HCT116 (cell line): ENCODE measurements around the gene MIB2. TPM values are rescaled to one million over a fixed set of nuclear protein-coding genes. Genes with fewer than 3 reads are reported as not detected.

Experiments used
- ATAC-seq: fragments of 200-7000 bp; cut with Tn5 transposase; 2 replicates; pipeline ENCODE4 v1.9.1; 2020; ENCODE audit warnings: mild to moderate bottlenecking, moderate library complexity
- BruUV-seq: library from RNA; stranded (reverse); fragments of 400-500 nt; replicated peaks from 2 replicates; lab custom pipeline; 2021; lab: Mats Ljungman, UMichigan
- CTCF ChIA-PET: fragments of 300-600 bp; sonication (Branson Sonifier 250); formaldehyde crosslinking; loops from one replicate; lab custom pipeline; 2021; ENCODE audit warnings: antibody characterized with exemption; lab: Charles Lee
- POLR2A ChIA-PET: fragments of 300-600, 350-600 bp; sonication (Branson Sonifier 250); formaldehyde crosslinking; loops from one replicate; lab custom pipeline; 2021; ENCODE audit warnings: antibody characterized with exemption; lab: Charles Lee
- RAD21 ChIA-PET, 2 experiments: fragments of 300-600 bp; sonication (Branson Sonifier 250); formaldehyde crosslinking; loops; one replicate each; lab custom pipeline; 2023; ENCODE audit warnings: low total read pairs in 2 of 2; ENCODE audit not compliant: uncharacterized antibody in 2 of 2, unreplicated experiment in 2 of 2, low non-redundant PET in 1 of 2; lab: Charles Lee
- DNase-seq: peaks from one replicate; pipeline ENCODE4 v3.0.0-alpha.2; 2010; ENCODE audit warnings: low read depth, low spot score
- H2AFZ ChIP-seq: fragments of 200-600 bp; shearing (Covaris generic), sonication (generic); 2 replicates; pipeline ENCODE4 v1.6.1; 2017; ENCODE audit warnings: low read depth, mixed run types, mixed read lengths, antibody characterized with exemption, low read length; ENCODE audit not compliant: poor library complexity, severe bottlenecking
- H3K27ac ChIP-seq: 2 replicates; pipeline ENCODE4 v1.5.1; 2012; ENCODE audit warnings: low read depth, low read length
- H3K27me3 ChIP-seq: fragments of 200-600 bp; sonication (generic); 2 replicates; pipeline ENCODE4 v1.6.1; 2016; ENCODE audit warnings: mixed run types, low read length, mixed read lengths; ENCODE audit not compliant: insufficient read depth
- H3K36me3 ChIP-seq, 2 experiments: fragments of 200-500 bp in 1 of 2; fragments of 200-600 bp in 1 of 2; sonication (Bioruptor generic) in 1 of 2; sonication (generic) in 1 of 2; 2 replicates each; pipeline versions ENCODE4 v1.5.1 to v1.6.1; 2014 to 2016; ENCODE audit warnings: low read length in 2 of 2, inconsistent platforms in 1 of 2, mixed read lengths in 1 of 2, mixed run types in 1 of 2; ENCODE audit not compliant: insufficient read depth in 2 of 2, control insufficient read depth in 1 of 2
- H3K4me1 ChIP-seq, 2 experiments: fragments of 200-600 bp in 1 of 2; sonication (generic) in 1 of 2; 2 replicates each; pipeline versions ENCODE4 v1.5.1 to v1.6.1; 2012 to 2017; ENCODE audit warnings: low read length in 2 of 2, inconsistent platforms in 1 of 2, mild to moderate bottlenecking in 1 of 2, mixed read lengths in 1 of 2, mixed run types in 1 of 2, moderate library complexity in 1 of 2; ENCODE audit not compliant: insufficient read depth in 2 of 2, control insufficient read depth in 1 of 2
- H3K4me2 ChIP-seq: fragments of 200-600 bp; sonication (generic); 2 replicates; pipeline ENCODE4 v1.6.1; 2017; ENCODE audit warnings: mixed run types, low read length, mixed read lengths
- H3K4me3 ChIP-seq, 2 experiments: fragments of 200-600 bp in 1 of 2; sonication (generic) in 1 of 2; replicated peaks in 1 of 2; 2 replicates each; pipeline ENCODE4 v1.5.1; 2011 to 2016; ENCODE audit warnings: low read length in 2 of 2, control low read depth in 1 of 2, low read depth in 1 of 2, mild to moderate bottlenecking in 1 of 2, mixed read lengths in 1 of 2, mixed run types in 1 of 2
- H3K79me2 ChIP-seq: fragments of 200-600 bp; sonication (generic); 2 replicates; pipeline ENCODE4 v1.6.1; 2017; ENCODE audit warnings: mild to moderate bottlenecking, mixed run types, low read length, moderate library complexity, mixed read lengths; ENCODE audit not compliant: insufficient read depth
- H3K9ac ChIP-seq: fragments of 200-600 bp; sonication (generic); 2 replicates; pipeline ENCODE4 v1.6.1; 2016; ENCODE audit warnings: low read length, mixed read lengths
- H3K9me2 ChIP-seq: fragments of 200-600 bp; sonication (generic), shearing (Covaris generic); 2 replicates; pipeline ENCODE4 v1.6.1; 2017; ENCODE audit warnings: mixed run types, mild to moderate bottlenecking, moderate library complexity; ENCODE audit not compliant: insufficient read depth
- H3K9me3 ChIP-seq, 2 experiments: fragments of 200-500 bp in 1 of 2; fragments of 200-600 bp in 1 of 2; sonication (Bioruptor generic) in 1 of 2; sonication (generic) in 1 of 2; 2 replicates each; pipeline ENCODE4 v1.6.1; 2014 to 2017; ENCODE audit warnings: low read length in 2 of 2, mixed read lengths in 2 of 2, inconsistent platforms in 1 of 2, low read depth in 1 of 2, mild to moderate bottlenecking in 1 of 2, mixed run types in 1 of 2, moderate library complexity in 1 of 2; ENCODE audit not compliant: control insufficient read depth in 1 of 2, insufficient read depth in 1 of 2
- H4K20me1 ChIP-seq: fragments of 200-600 bp; sonication (generic), shearing (Covaris generic); 2 replicates; pipeline ENCODE4 v1.6.1; 2017; ENCODE audit warnings: mixed run types, mild to moderate bottlenecking, moderate library complexity; ENCODE audit not compliant: insufficient read depth
- ATF3 ChIP-seq: IDR thresholded peaks from 2 replicates; pipeline ENCODE4 v1.6.1; 2012
- EZH2 ChIP-seq: fragments of 200-600 bp; sonication (generic); IDR thresholded peaks from 2 replicates; pipeline ENCODE4 v1.6.1; 2017; ENCODE audit warnings: antibody characterized with exemption, mixed run types
- EZH2phosphoT487 ChIP-seq: fragments of 200-600 bp; IDR thresholded peaks from 2 replicates; pipeline ENCODE4 v1.6.1; 2018; ENCODE audit warnings: antibody characterized with exemption, borderline replicate concordance
- RAD21 ChIP-seq: IDR thresholded peaks from 2 replicates; pipeline ENCODE4 v1.6.1; 2012; ENCODE audit warnings: low read depth, mild to moderate bottlenecking
- REST ChIP-seq: IDR thresholded peaks from 2 replicates; pipeline ENCODE4 v1.6.1; 2012; ENCODE audit warnings: low read depth
- SIN3A ChIP-seq: IDR thresholded peaks from 2 replicates; pipeline ENCODE4 v1.6.1; 2012; ENCODE audit warnings: low read depth
- SP1 ChIP-seq: IDR thresholded peaks from 2 replicates; pipeline ENCODE4 v1.6.1; 2012; ENCODE audit warnings: low read depth
- SRF ChIP-seq: IDR thresholded peaks from 2 replicates; pipeline ENCODE4 v1.6.1; 2012; ENCODE audit warnings: low read depth
- TCF7L2 ChIP-seq: IDR thresholded peaks from 2 replicates; pipeline ENCODE4 v1.7.0; 2011; ENCODE audit warnings: borderline replicate concordance, inconsistent platforms; ENCODE audit not compliant: insufficient read depth, insufficient read length; ENCODE audit errors: extremely low read depth
- YY1 ChIP-seq: IDR thresholded peaks from 2 replicates; pipeline ENCODE4 v1.6.1; 2011; ENCODE audit warnings: low read length, low read depth, moderate library complexity, mild to moderate bottlenecking; ENCODE audit not compliant: insufficient replicate concordance; ENCODE audit errors: extremely low read depth
- ZNF274 ChIP-seq: fragments of 200-500 bp; sonication (Bioruptor generic); IDR thresholded peaks from 2 replicates; pipeline ENCODE4 v1.6.1; 2014; ENCODE audit warnings: mild to moderate bottlenecking, low read depth, low read length, inconsistent platforms
- intact Hi-C: fragments of 100-400 bp; cut with micrococcal nuclease; formaldehyde crosslinking; loops from 2 replicates; pipeline ENCODE4 v1.10.0; 2022
- total RNA-seq: library from RNA; stranded (reverse); gene quantifications from one replicate; pipeline ENCODE4 v1.2.1, GENCODE V29; 2021; ENCODE audit not compliant: unreplicated experiment
- TF ChIP-seq, protein P1 (sequence below): IDR thresholded peaks from 2 replicates; pipeline ENCODE4 v1.6.1; 2011; ENCODE audit warnings: mild to moderate bottlenecking, low read length, moderate library complexity; ENCODE audit not compliant: insufficient replicate concordance; ENCODE audit errors: extremely low read depth

Gene MIB2
- total RNA-seq, 1 experiment from 2014 or later = 194 TPM

DNA sequence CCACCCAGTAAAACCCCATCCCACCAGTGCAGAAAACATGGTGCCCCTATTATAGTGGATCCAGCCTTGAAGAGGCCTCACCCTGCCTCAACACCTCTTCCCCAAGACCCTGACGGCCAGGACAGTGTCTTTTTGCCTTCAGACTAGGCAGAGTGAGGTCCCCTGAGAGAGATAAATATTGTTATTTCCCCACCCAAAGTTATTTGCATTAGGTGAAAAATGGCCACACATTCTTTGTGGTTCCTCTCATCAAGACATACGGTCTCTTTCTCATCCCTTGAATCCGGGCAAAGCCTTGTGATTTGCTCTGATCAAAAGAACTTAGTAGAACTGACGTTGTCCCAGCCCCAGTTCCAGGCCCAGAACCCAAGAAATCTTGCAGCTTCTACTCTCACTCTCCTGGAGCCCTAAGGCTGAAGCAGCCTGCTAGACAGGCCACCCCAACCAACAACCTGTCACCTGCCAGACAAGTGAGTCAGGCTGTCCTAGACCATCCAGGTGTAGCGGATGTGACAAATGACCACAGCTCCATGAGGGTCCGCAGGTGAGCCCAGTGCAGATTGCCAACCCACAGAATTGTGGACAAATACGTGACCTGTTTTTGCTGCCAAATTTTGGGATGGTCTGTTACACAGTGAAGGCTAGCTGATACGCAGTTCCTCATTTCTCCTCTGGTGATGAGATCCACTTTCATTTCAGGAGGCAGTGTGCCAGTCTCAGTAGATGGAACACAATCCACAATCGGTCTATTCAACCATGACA lies 32.5 kb upstream of the MIB2 start:
- Histone ChIP-seq H3K9me2 (no peaks in the 10 kb centered on the region), H4K20me1 (no peaks in the 10 kb centered on the region), H3K27me3 (no peaks in the 10 kb centered on the region), H3K9me3 (no peaks in the 10 kb centered on the region)
- no peak; the same call in 1 of the 2 replicates for ATAC-seq
- BruUV-seq = no TSS peak
- TF ChIP-seq TCF7L2 = no peak
- no peak for TF ChIP-seq SRF
- TF ChIP-seq SIN3A = no peak
- TF ChIP-seq, all 23 proteins: peak for 0
- Histone ChIP-seq H3K36me3 (no peaks in the 10 kb centered on the region), H3K79me2 (no peaks in the 10 kb centered on the region), H3K4me1 (no peaks in the 10 kb centered on the region), H3K4me3 (no peak overlapping the region), H2AFZ (no peak overlapping the region), H3K27ac (no peak overlapping the region), H3K4me2 (no peak overlapping the region), H3K9ac (no peak overlapping the region)
- no peak for DNase-seq
- CTCF ChIA-PET = no interaction called here
- RAD21 ChIA-PET = no interaction called here
- POLR2A ChIA-PET = no interaction called here
- intact Hi-C loops = no loop called here

DNA sequence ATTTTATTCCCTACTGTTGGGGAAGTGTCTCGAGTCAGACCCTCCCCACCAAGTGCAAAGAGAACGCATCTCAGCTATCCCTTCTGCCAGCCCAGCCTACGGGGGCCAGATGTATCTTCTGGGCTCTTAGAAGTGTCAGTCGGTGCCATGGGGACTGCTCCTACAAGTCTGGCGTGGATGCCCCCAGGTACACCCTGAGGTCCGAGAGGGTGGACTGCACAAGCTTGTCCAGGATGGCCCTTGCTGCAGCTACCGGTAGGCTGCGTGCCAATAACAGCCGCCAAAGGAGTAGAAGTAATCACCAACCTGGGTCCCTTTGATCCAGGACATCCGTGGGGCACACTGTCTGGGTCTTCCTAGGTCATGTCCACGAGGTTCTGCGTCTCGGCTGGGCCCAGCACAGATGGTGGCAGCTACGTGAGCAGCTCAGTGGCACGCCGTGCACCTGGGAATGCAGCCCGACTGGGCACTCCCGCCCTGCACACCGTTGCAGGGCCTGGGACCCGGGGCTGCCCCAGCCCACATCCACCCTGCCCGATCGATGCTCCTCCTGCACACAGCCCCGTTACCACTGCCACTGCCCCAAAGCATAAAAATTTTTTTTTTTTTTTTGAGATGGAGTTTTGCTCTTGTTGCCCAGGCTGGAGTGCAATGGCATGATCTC lies 31.8 kb upstream of the MIB2 start:
- ChIA-PET POLR2A (no interaction called here), RAD21 (no interaction called here), CTCF (no interaction called here)
- no peak overlapping the region for H2AFZ ChIP-seq
- ATAC-seq = no peak
- intact Hi-C loops = no loop called here
- no peaks in the 10 kb centered on the region for H3K9me3 ChIP-seq
- H4K20me1 ChIP-seq = no peaks in the 10 kb centered on the region
- no TSS peak for BruUV-seq
- no peak overlapping the region for H3K27ac ChIP-seq
- no peaks in the 10 kb centered on the region for H3K36me3 ChIP-seq
- no peak overlapping the region for H3K4me2 ChIP-seq
- no peaks in the 10 kb centered on the region for H3K4me1 ChIP-seq
- no peak overlapping the region for H3K4me3 ChIP-seq
- no peak for DNase-seq
- no peaks in the 10 kb centered on the region for H3K79me2 ChIP-seq
- H3K27me3 ChIP-seq = no peaks in the 10 kb centered on the region
- no peak overlapping the region for H3K9ac ChIP-seq
- H3K9me2 ChIP-seq = no peaks in the 10 kb centered on the region
- TF ChIP-seq TCF7L2 (no peak), RAD21 (no peak), EZH2 (no peak), ZNF274 (no peak), EZH2phosphoT487 (no peak), SP1 (no peak), REST (no peak), YY1 (no peak), ATF3 (no peak)
- TF ChIP-seq, protein P1, sequence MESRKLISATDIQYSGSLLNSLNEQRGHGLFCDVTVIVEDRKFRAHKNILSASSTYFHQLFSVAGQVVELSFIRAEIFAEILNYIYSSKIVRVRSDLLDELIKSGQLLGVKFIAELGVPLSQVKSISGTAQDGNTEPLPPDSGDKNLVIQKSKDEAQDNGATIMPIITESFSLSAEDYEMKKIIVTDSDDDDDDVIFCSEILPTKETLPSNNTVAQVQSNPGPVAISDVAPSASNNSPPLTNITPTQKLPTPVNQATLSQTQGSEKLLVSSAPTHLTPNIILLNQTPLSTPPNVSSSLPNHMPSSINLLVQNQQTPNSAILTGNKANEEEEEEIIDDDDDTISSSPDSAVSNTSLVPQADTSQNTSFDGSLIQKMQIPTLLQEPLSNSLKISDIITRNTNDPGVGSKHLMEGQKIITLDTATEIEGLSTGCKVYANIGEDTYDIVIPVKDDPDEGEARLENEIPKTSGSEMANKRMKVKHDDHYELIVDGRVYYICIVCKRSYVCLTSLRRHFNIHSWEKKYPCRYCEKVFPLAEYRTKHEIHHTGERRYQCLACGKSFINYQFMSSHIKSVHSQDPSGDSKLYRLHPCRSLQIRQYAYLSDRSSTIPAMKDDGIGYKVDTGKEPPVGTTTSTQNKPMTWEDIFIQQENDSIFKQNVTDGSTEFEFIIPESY = no peak
